ACC112 (cell line): ENCODE results near the gene UBE2H.
A peak's percentile ranks its signal among the peaks of the same experiment; 100 is the strongest.
"Not testable (repeated sequence)": the region's sequence is repeated elsewhere in the genome, so short reads cannot be mapped to it uniquely, and the experiment has no call there.

ENCODE experiments used
- H2AFZ ChIP-seq: fragments of 200-600 bp; sonication (generic); one replicate; pipeline ENCODE4 v1.6.0; 2017; ENCODE audit warnings: antibody characterized with exemption, low read length; ENCODE audit not compliant: unreplicated experiment
- H3K27ac ChIP-seq: fragments of 200-600 bp; sonication (generic); 2 replicates; pipeline ENCODE4 v1.5.1; 2014; ENCODE audit warnings: low read depth, mild to moderate bottlenecking, antibody characterized with exemption, low read length, moderate library complexity
- H3K27me3 ChIP-seq: fragments of 200-600 bp; sonication (generic); 2 replicates; pipeline ENCODE4 v1.6.1; 2014; ENCODE audit warnings: mild to moderate bottlenecking, antibody characterized with exemption, low read length, moderate library complexity, mixed read lengths; ENCODE audit not compliant: insufficient read depth
- H3K36me3 ChIP-seq: fragments of 200-600 bp; sonication (generic); 2 replicates; pipeline ENCODE4 v1.6.1; 2016; ENCODE audit warnings: mild to moderate bottlenecking, antibody characterized with exemption, low read length, moderate library complexity, mixed read lengths; ENCODE audit not compliant: insufficient read depth
- H3K4me1 ChIP-seq: fragments of 200-600 bp; sonication (generic); one replicate; pipeline ENCODE4 v1.6.1; 2016; ENCODE audit warnings: low read length, mixed read lengths; ENCODE audit not compliant: insufficient read depth, unreplicated experiment, control insufficient read depth
- H3K4me3 ChIP-seq: fragments of 200-600 bp; sonication (generic); 2 replicates; pipeline ENCODE4 v1.5.1; 2014; ENCODE audit warnings: mild to moderate bottlenecking, low read depth, low read length
- H3K79me2 ChIP-seq: fragments of 200-600 bp; sonication (generic); one replicate; pipeline ENCODE4 v1.6.0; 2016; ENCODE audit warnings: low read length; ENCODE audit not compliant: control insufficient read depth, unreplicated experiment, insufficient read depth

The UBE2H gene

GRCh38 chr7:129875160-129875559, 77.6 kb downstream of the UBE2H start:
- H3K4me1 ChIP-seq, result peaks cover 36% of the 10 kb centered on the region
- H2AFZ ChIP-seq, result no peak overlapping the region
- H3K4me3 ChIP-seq, result peak overlapping the region; percentile 65; the same call in 1 of the 2 replicates
- peaks cover 11% of the 10 kb centered on the region; the same call in 1 of the 2 replicates for H3K36me3 ChIP-seq
- H3K27me3 ChIP-seq, result no peaks in the 10 kb centered on the region
- peaks cover 6% of the 10 kb centered on the region for H3K79me2 ChIP-seq
- peak overlapping the region; percentile 51; the same call in 1 of the 2 replicates for H3K27ac ChIP-seq

GRCh38 chr7:129874722-129875121, 78.0 kb downstream of the UBE2H start:
- Histone ChIP-seq H3K27ac (no peak overlapping the region), H3K4me1 (peaks cover 36% of the 10 kb centered on the region), H3K4me3 (no peak overlapping the region), H3K27me3 (no peaks in the 10 kb centered on the region), H3K79me2 (peaks cover 6% of the 10 kb centered on the region), H3K36me3 (peaks cover 11% of the 10 kb centered on the region; the same call in 1 of the 2 replicates), H2AFZ (no peak overlapping the region)

GRCh38 chr7:129872054-129872453, 80.7 kb downstream of the UBE2H start:
- Histone ChIP-seq H3K36me3 (peaks cover 6% of the 10 kb centered on the region; the same call in 1 of the 2 replicates), H3K4me3 (no peak overlapping the region), H3K27ac (no peak overlapping the region), H2AFZ (no peak overlapping the region), H3K4me1 (peaks cover 25% of the 10 kb centered on the region), H3K27me3 (no peaks in the 10 kb centered on the region), H3K79me2 (peaks cover 6% of the 10 kb centered on the region)

- Histone ChIP-seq H3K4me1 (peaks cover 22% of the 10 kb centered on the region), H3K27me3 (no peaks in the 10 kb centered on the region), H3K79me2 (peaks cover 9% of the 10 kb centered on the region)
Measured at GRCh38 chr7:129870668-129871067, 82.1 kb downstream of the UBE2H start.

GRCh38 chr7:129866251-129866650, 86.5 kb downstream of the UBE2H start:
- peak overlapping the region; percentile 78; the same call in 1 of the 2 replicates for H3K27ac ChIP-seq

More at GRCh38 chr7:129870668-129871067, 82.1 kb downstream of the UBE2H start:
- Histone ChIP-seq H3K36me3 (peaks cover 6% of the 10 kb centered on the region; the same call in 1 of the 2 replicates), H2AFZ (no peak overlapping the region), H3K27ac (no peak overlapping the region), H3K4me3 (no peak overlapping the region)

GRCh38 chr7:129865925-129866201, 86.9 kb downstream of the UBE2H start:
- peaks cover 2% of the 10 kb centered on the region; the same call in 1 of the 2 replicates for H3K36me3 ChIP-seq
- H3K27ac ChIP-seq, result peak overlapping the region; percentile 78
- no peak overlapping the region for H3K4me3 ChIP-seq
- H2AFZ ChIP-seq, result no peak overlapping the region
- no peaks in the 10 kb centered on the region for H3K27me3 ChIP-seq
- H3K79me2 ChIP-seq, result peaks cover 35% of the 10 kb centered on the region
- H3K4me1 ChIP-seq, result peaks cover 21% of the 10 kb centered on the region

More at GRCh38 chr7:129866251-129866650, 86.5 kb downstream of the UBE2H start:
- Histone ChIP-seq H3K4me1 (peaks cover 21% of the 10 kb centered on the region), H3K4me3 (no peak overlapping the region), H3K36me3 (peaks cover 6% of the 10 kb centered on the region; the same call in 1 of the 2 replicates), H3K27me3 (no peaks in the 10 kb centered on the region), H2AFZ (no peak overlapping the region), H3K79me2 (peaks cover 33% of the 10 kb centered on the region)

- H3K27ac ChIP-seq, result peak overlapping the region; percentile 78
- H3K4me3 ChIP-seq, result no peak overlapping the region
- H3K36me3 ChIP-seq, result no peaks in the 10 kb centered on the region
- H3K4me1 ChIP-seq, result peaks cover 26% of the 10 kb centered on the region
- H2AFZ ChIP-seq, result no peak overlapping the region
- no peaks in the 10 kb centered on the region for H3K27me3 ChIP-seq
- H3K79me2 ChIP-seq, result peaks cover 35% of the 10 kb centered on the region
Measured at GRCh38 chr7:129865093-129865924, 87.5 kb downstream of the UBE2H start.

- Histone ChIP-seq H3K79me2 (peaks cover 38% of the 10 kb centered on the region), H3K4me1 (peaks cover 30% of the 10 kb centered on the region), H3K27ac (peak overlapping the region; percentile 5; the same call in 1 of the 2 replicates)
- not testable (repeated sequence) for H3K4me3 ChIP-seq, H2AFZ ChIP-seq, H3K36me3 ChIP-seq, H3K27me3 ChIP-seq
Measured at GRCh38 chr7:129864676-129865075, 88.1 kb downstream of the UBE2H start.

GRCh38 chr7:129864042-129864441, 88.7 kb downstream of the UBE2H start:
- Histone ChIP-seq H3K4me1 (peaks cover 36% of the 10 kb centered on the region), H3K79me2 (peaks cover 40% of the 10 kb centered on the region), H3K4me3 (no peak overlapping the region), H3K36me3 (no peaks in the 10 kb centered on the region), H3K27ac (no peak overlapping the region), H3K27me3 (no peaks in the 10 kb centered on the region), H2AFZ (no peak overlapping the region)

- H3K4me1 ChIP-seq, result peaks cover 45% of the 10 kb centered on the region
- H3K27ac ChIP-seq, result no peak overlapping the region
- H3K36me3 ChIP-seq, result no peaks in the 10 kb centered on the region
- H3K79me2 ChIP-seq, result peaks cover 42% of the 10 kb centered on the region
- H3K27me3 ChIP-seq, result no peaks in the 10 kb centered on the region
- no peak overlapping the region for H2AFZ ChIP-seq
- no peak overlapping the region for H3K4me3 ChIP-seq
Measured at GRCh38 chr7:129862682-129863081, 90.1 kb downstream of the UBE2H start.

- peaks cover 43% of the 10 kb centered on the region for H3K79me2 ChIP-seq
Measured at GRCh38 chr7:129860784-129861183, 92.0 kb downstream of the UBE2H start.

More at GRCh38 chr7:129860784-129861183, 92.0 kb downstream of the UBE2H start:
- H3K4me1 ChIP-seq, result peaks cover 54% of the 10 kb centered on the region
- H3K4me3 ChIP-seq, H3K27me3 ChIP-seq, H2AFZ ChIP-seq, H3K36me3 ChIP-seq, H3K27ac ChIP-seq: not testable (repeated sequence)
